IPS-18a (cell line): ENCODE data around the gene OPRD1.
"Not testable (repeated sequence)": the region's sequence is repeated elsewhere in the genome, so short reads cannot be mapped to it uniquely, and the experiment has no call there.

ENCODE experiments used
- H3K27ac ChIP-seq: one replicate; pipeline ENCODE4 v1.5.1; 2013; ENCODE audit warnings: low read length
- H3K27me3 ChIP-seq: one replicate; pipeline ENCODE4 v1.6.1; 2013; ENCODE audit warnings: mild to moderate bottlenecking, low read length; ENCODE audit not compliant: control insufficient read depth, insufficient read depth
- H3K36me3 ChIP-seq: one replicate; pipeline ENCODE4 v1.6.1; 2013; ENCODE audit warnings: low read depth, low read length; ENCODE audit not compliant: control insufficient read depth
- H3K4me1 ChIP-seq: one replicate; pipeline ENCODE4 v1.6.1; 2013; ENCODE audit warnings: low read depth, low read length; ENCODE audit not compliant: control insufficient read depth
- H3K4me3 ChIP-seq: one replicate; pipeline ENCODE4 v1.5.1; 2013; ENCODE audit warnings: low read length
- H3K9ac ChIP-seq: one replicate; pipeline ENCODE4 v1.6.1; 2013; ENCODE audit warnings: mild to moderate bottlenecking, low read length, moderate library complexity
- H3K9me3 ChIP-seq: one replicate; pipeline ENCODE4 v1.6.1; 2013; ENCODE audit warnings: low read depth, low read length; ENCODE audit not compliant: control insufficient read depth

Gene OPRD1

GRCh38 chr1:28854406-28854805 is 42.4 kb downstream of the OPRD1 start:
- not testable (repeated sequence) for H3K27ac ChIP-seq, H3K4me1 ChIP-seq, H3K27me3 ChIP-seq, H3K9ac ChIP-seq, H3K4me3 ChIP-seq, H3K9me3 ChIP-seq, H3K36me3 ChIP-seq

DNA sequence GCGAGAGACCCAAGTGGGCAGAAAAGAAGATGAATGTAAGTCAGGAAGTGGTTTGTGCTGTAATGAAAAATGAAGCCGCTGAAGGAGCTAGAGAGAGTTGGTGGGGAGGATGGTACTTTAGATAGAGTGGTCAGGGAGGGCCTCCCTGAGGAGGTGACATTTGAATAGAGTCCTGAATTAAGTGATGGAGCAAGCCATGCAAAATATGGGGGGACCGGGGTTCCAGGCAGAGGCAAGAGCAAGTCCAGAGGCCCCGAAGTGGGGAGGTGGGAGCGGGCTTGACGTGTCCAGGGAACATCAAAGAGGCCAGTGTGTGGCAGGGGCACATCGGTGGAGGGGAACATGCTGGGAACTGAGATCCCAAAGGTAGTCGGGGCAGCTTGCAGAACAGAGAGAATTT is 43.1 kb downstream of the OPRD1 start:
- H3K9ac ChIP-seq = no peak overlapping the region
- H3K4me3 ChIP-seq = no peak overlapping the region
- H3K27ac ChIP-seq = no peak overlapping the region
- H3K36me3 ChIP-seq = no peaks in the 10 kb centered on the region
- no peaks in the 10 kb centered on the region for H3K27me3 ChIP-seq
- no peaks in the 10 kb centered on the region for H3K4me1 ChIP-seq
- no peaks in the 10 kb centered on the region for H3K9me3 ChIP-seq

DNA sequence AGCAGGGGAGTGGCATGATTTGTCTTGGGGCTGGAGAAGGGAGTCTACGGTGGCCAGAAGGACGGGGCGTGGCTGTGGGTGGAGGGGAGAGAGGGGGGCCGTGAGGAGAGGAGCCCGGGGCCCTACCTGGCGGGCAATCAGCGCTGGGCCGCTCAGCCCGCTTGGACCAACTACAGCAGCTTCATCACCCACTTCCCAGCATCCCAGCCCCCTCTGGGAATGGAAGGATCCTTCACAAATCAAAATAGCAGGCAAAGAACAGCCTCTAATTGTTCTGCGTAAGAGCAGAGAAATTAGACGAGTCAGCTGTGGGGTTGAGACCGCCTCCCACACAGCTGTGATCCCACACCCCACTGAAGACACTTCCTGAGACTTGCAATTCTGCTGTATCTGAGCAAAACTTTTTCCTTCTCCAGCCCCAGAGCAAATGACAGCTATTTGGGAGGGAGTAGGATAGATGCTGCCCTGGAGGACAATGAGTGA is 43.5 kb downstream of the OPRD1 start:
- Histone ChIP-seq H3K36me3 (no peaks in the 10 kb centered on the region), H3K4me1 (no peaks in the 10 kb centered on the region), H3K9ac (no peak overlapping the region), H3K27ac (no peak overlapping the region), H3K27me3 (no peaks in the 10 kb centered on the region), H3K9me3 (no peaks in the 10 kb centered on the region), H3K4me3 (no peak overlapping the region)

- Histone ChIP-seq H3K27me3 (no peaks in the 10 kb centered on the region), H3K9ac (no peak overlapping the region), H3K27ac (no peak overlapping the region), H3K4me1 (no peaks in the 10 kb centered on the region), H3K4me3 (no peak overlapping the region), H3K9me3 (no peaks in the 10 kb centered on the region), H3K36me3 (no peaks in the 10 kb centered on the region)
These were observed 44.0 kb downstream of the OPRD1 start for GRCh38 chr1:28855969-28856368.

GRCh38 chr1:28860332-28861073 is 48.5 kb downstream of the OPRD1 start:
- Histone ChIP-seq H3K36me3 (no peaks in the 10 kb centered on the region), H3K4me3 (no peak overlapping the region), H3K27ac (no peak overlapping the region), H3K27me3 (no peaks in the 10 kb centered on the region), H3K9me3 (no peaks in the 10 kb centered on the region), H3K9ac (no peak overlapping the region), H3K4me1 (no peaks in the 10 kb centered on the region)

- Histone ChIP-seq H3K9ac (no peak overlapping the region), H3K27ac (no peak overlapping the region), H3K9me3 (no peaks in the 10 kb centered on the region), H3K4me1 (no peaks in the 10 kb centered on the region), H3K27me3 (no peaks in the 10 kb centered on the region), H3K36me3 (no peaks in the 10 kb centered on the region), H3K4me3 (no peak overlapping the region)
These were observed 50.8 kb downstream of the OPRD1 start for GRCh38 chr1:28862571-28863403.

DNA sequence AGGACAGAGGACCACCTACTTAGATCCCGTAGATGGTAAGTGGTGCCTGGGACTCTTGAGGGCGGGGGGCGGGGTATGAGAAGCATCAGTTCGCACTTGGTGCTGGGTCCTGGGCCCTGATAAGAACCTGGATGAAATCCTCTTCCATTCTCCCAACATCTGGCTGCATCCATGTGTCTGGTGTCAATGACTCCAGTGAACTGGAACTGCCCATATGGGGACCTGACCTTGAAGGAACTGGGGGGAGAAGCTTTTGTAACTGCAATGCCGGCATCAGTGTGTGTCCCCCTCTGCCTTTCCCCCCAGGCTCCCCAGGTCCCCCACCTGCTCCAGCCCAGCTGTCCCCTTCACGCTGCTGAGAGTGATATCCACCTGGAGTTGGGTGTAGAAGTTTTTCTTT is 52.7 kb downstream of the OPRD1 start:
- H3K27ac ChIP-seq = no peak overlapping the region
- H3K36me3 ChIP-seq = no peaks in the 10 kb centered on the region
- no peak overlapping the region for H3K9ac ChIP-seq
- no peak overlapping the region for H3K4me3 ChIP-seq
- no peaks in the 10 kb centered on the region for H3K4me1 ChIP-seq
- H3K9me3 ChIP-seq = no peaks in the 10 kb centered on the region
- H3K27me3 ChIP-seq = no peaks in the 10 kb centered on the region

- H3K9me3 ChIP-seq = no peaks in the 10 kb centered on the region
These were observed 54.2 kb downstream of the OPRD1 start for GRCh38 chr1:28865997-28866650.

DNA sequence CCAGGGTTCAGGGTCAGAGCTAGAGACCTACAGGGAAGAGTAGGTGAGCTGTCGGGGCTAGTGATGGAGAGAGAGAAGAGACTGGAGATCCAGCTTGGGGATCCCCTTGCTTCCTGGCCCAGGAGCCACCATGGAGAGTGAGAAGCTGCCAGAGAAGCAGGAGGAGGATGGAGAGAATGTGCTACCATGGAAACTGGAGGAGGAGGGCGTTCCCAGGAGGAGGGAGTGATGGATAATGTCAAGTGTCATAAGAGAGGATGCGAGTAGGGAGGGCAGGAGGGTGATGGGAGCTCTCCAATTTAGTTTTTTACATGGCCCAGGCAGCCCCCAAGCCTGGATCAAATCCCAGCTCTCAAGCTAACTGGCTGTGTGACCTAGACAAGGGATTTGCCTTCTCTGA is 55.9 kb downstream of the OPRD1 start:
- H3K4me1 ChIP-seq = no peaks in the 10 kb centered on the region
- H3K9ac ChIP-seq = no peak overlapping the region
- no peaks in the 10 kb centered on the region for H3K27me3 ChIP-seq
- H3K36me3 ChIP-seq = no peaks in the 10 kb centered on the region
- no peaks in the 10 kb centered on the region for H3K9me3 ChIP-seq
- no peak overlapping the region for H3K27ac ChIP-seq
- H3K4me3 ChIP-seq = no peak overlapping the region

More at GRCh38 chr1:28865997-28866650, 54.2 kb downstream of the OPRD1 start:
- no peaks in the 10 kb centered on the region for H3K27me3 ChIP-seq
- H3K27ac ChIP-seq = no peak overlapping the region
- H3K9ac ChIP-seq = no peak overlapping the region
- H3K4me3 ChIP-seq = no peak overlapping the region
- H3K36me3 ChIP-seq = no peaks in the 10 kb centered on the region
- H3K4me1 ChIP-seq = no peaks in the 10 kb centered on the region

DNA sequence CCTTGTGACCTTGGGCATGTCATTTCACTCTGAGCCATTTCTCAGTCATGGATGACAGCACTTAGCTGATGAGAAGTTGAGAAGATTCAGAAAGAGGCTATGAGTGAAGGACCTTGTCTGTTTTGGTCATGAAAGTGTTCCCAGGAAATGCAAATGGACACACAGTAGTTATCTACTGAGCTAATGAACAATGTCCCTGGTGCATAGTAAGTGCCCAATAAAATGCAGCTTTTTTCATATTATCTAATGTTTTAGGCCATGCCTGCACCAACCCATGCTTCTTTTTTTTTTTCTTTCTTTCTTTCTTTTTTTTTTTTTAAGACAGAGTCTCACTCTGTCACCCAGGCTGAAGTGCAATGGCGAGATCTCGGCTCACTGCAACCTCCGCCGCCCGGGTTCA is 58.0 kb downstream of the OPRD1 start:
- Histone ChIP-seq H3K9ac (no peak overlapping the region), H3K4me1 (no peaks in the 10 kb centered on the region), H3K4me3 (no peak overlapping the region), H3K27me3 (no peaks in the 10 kb centered on the region), H3K9me3 (no peaks in the 10 kb centered on the region), H3K27ac (no peak overlapping the region), H3K36me3 (no peaks in the 10 kb centered on the region)

- H3K4me3 ChIP-seq = no peak overlapping the region
- H3K27ac ChIP-seq = no peak overlapping the region
- H3K4me1 ChIP-seq = no peaks in the 10 kb centered on the region
- H3K27me3 ChIP-seq = no peaks in the 10 kb centered on the region
- H3K36me3 ChIP-seq = no peaks in the 10 kb centered on the region
- H3K9me3 ChIP-seq = no peaks in the 10 kb centered on the region
- no peak overlapping the region for H3K9ac ChIP-seq
These were observed 59.8 kb downstream of the OPRD1 start for GRCh38 chr1:28871631-28872401.
